AG10803 (cell line): ENCODE results near the gene PCDHGA6.
"Not testable (repeated sequence)": the region's sequence is repeated elsewhere in the genome, so short reads cannot be mapped to it uniquely, and the experiment has no call there.

Source experiments
- DNase-seq: peaks from one replicate; pipeline ENCODE4 v3.0.0; 2010; ENCODE audit warnings: low read depth
- H3K4me3 ChIP-seq: 2 replicates; pipeline ENCODE4 v1.5.1; 2011; ENCODE audit warnings: mild to moderate bottlenecking, low read length, control low read depth
- TF ChIP-seq, protein P1 (sequence below): conservative IDR thresholded peaks from 2 replicates; pipeline ENCODE4 v1.5.1; 2011; ENCODE audit warnings: mild to moderate bottlenecking, low read length, control low read depth, inconsistent platforms

The PCDHGA6 gene

DNA sequence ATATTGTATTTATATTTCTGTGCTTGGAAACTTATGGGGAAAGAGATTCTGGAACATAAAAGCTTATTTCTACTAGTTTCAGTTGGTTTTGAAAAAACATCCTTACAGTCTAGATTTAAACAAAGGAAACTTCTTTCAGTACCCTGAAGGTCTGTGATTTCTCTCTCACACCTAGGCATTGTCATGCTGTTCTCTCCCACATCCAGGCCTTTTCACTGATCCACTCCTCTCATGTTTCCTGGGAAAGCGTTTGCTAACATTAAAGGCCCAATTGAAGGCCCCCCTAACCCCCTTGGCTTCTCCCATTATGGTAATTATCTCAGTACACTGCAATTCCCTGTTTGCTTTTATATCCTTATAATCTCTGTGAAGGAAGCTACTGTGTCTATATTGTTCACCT is 30.9 kb upstream of the PCDHGA6 start:
- TF ChIP-seq, protein P1, sequence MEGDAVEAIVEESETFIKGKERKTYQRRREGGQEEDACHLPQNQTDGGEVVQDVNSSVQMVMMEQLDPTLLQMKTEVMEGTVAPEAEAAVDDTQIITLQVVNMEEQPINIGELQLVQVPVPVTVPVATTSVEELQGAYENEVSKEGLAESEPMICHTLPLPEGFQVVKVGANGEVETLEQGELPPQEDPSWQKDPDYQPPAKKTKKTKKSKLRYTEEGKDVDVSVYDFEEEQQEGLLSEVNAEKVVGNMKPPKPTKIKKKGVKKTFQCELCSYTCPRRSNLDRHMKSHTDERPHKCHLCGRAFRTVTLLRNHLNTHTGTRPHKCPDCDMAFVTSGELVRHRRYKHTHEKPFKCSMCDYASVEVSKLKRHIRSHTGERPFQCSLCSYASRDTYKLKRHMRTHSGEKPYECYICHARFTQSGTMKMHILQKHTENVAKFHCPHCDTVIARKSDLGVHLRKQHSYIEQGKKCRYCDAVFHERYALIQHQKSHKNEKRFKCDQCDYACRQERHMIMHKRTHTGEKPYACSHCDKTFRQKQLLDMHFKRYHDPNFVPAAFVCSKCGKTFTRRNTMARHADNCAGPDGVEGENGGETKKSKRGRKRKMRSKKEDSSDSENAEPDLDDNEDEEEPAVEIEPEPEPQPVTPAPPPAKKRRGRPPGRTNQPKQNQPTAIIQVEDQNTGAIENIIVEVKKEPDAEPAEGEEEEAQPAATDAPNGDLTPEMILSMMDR: no peak
- DNase-seq: no peak
- no peak overlapping the region for H3K4me3 ChIP-seq

DNA sequence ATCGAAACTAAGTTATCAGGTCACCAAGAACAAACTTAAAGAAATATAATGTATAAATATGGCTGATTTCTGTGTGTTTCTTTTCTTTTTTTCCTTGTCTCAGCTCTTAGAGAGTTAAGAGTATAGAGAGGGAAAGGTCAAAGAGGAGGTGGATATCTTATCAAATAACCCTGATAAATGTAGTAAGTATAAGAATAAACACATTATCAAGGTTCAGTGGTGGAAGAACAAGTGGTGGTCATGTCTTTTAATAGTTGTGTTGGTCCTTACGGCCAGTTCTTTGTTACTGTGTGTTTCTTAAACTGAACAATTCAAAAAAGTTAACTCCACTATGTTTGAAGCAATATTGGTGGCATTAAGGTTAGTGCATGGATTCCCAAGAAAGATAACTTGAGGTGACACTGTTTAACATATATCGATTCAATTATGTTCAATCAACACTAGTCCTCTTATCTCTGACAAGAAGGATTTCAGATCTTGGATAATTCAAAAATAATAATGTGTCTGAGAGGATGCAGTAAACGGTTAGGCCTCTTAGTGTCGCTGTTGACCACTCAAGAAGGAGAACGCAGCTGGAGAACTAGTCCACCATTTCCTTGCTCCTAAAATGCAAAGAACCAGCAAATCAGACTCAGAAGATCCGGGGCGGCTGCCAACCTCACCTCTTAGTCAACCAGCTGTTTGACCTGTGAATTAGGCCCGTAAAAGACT is 30.3 kb upstream of the PCDHGA6 start, which contains the start of gene PCDHGA3:
Gene PCDHGA3, plus strand, starts transcription at position 588 of the 711 bp plus-strand sequence. CDS start 205 bp downstream, outside the sequence.
- peak within 1 kb of the TSS; percentile 48 for H3K4me3 ChIP-seq
- peak; percentile 53 for DNase-seq
- TF ChIP-seq, protein P1: peak; percentile 57

DNA sequence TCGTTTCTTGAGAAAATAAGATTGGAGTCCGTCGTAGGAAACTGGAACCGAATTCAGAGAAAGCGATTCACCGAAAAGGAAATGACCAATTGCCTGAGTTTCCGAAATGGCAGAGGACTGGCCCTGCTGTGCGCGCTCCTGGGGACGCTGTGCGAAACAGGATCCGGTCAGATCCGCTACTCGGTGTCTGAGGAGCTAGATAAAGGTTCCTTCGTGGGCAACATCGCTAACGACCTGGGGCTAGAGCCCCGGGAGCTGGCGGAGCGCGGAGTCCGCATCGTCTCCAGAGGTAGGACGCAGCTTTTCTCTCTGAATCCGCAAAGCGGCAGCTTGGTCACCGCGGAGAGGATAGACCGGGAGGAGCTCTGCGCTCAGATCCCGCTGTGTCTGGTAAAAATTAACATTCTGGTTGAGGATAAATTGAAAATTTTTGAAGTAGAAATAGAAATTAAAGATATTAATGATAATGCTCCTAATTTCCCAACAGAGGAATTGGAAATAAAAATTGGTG is 29.7 kb upstream of the PCDHGA6 start:
- TF ChIP-seq, protein P1: no peak
- DNase-seq: no peak
- H3K4me3 ChIP-seq: peak overlapping the region; percentile 48

DNA sequence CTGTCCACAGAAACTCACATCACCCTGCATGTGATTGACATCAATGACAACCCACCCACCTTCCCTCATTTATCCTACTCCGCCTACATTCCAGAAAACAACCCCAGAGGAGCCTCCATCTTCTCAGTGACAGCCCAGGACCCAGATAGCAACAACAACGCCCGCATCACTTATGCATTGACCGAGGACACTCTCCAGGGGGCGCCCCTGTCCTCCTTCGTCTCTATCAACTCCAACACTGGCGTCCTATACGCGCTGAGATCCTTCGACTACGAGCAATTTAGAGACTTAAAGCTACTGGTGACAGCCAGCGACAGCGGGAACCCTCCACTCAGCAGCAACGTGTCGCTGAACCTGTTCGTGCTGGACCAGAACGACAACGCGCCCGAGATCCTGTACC is 28.4 kb upstream of the PCDHGA6 start:
- TF ChIP-seq, protein P1: no peak
- H3K4me3 ChIP-seq: no peak overlapping the region
- DNase-seq: no peak

DNA sequence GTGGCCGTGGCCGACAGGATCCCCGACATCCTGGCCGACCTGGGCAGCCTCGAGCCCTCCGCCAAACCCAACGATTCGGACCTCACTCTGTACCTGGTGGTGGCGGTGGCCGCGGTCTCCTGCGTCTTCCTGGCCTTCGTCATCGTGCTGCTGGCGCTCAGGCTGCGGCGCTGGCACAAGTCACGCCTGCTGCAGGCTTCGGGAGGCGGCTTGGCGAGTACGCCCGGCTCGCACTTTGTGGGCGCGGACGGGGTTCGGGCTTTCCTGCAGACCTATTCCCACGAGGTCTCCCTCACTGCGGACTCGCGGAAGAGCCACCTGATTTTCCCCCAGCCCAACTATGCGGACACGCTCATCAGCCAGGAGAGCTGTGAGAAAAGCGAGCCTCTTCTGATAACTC is 27.7 kb upstream of the PCDHGA6 start:
- DNase-seq, H3K4me3 ChIP-seq: not testable (repeated sequence)

DNA sequence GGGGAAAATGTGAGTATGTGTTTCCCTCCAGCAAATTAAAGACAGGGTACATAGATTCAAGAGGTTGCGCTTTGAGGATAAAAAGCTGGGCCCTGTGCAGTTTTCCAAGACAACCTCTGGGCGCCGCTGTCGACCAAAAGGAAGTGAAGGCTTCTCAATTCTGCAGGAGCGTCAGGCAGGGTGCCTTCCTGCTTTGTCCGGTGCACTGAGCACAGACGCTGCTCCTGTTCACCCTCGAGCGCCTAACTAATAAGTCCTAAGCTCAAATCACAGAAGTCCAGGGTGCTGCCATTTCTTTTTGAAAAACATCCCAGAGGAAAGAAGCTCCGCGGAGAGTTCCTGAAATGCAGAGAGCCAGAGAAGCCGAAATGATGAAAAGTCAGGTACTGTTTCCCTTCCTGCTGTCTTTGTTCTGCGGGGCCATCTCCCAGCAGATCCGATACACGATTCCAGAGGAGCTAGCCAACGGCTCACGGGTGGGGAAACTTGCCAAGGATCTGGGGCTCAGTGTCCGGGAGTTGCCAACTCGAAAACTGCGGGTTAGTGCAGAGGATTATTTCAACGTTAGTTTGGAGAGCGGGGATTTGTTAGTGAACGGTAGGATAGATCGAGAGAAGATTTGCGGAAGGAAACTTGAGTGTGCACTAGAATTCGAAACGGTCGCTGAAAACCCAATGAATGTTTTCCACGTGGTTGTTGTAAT is 23.6 kb upstream of the PCDHGA6 start, which contains the start of gene PCDHGB1:
Gene PCDHGB1, plus strand, starts transcription at position 183 of the 703 bp plus-strand sequence. Its CDS starts 162 bp downstream, at position 345.
- TF ChIP-seq, protein P1: peak; percentile 72
- DNase-seq: peak; percentile 69
- H3K4me3 ChIP-seq: peak within 1 kb of the TSS; percentile 59

DNA sequence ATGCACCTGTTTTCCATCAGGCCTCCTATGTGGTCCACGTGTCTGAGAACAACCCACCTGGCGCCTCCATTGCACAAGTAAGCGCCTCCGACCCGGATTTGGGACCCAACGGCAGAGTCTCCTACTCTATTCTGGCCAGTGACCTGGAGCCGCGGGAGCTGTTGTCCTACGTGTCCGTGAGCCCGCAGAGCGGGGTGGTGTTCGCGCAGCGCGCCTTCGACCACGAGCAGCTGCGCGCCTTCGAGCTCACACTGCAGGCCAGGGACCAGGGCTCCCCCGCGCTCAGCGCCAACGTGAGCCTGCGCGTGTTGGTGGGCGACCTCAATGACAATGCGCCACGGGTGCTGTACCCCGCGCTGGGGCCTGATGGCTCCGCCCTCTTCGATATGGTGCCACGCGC is 22.1 kb upstream of the PCDHGA6 start:
- TF ChIP-seq, protein P1: no peak
- no peak overlapping the region for H3K4me3 ChIP-seq
- no peak for DNase-seq
